Epidermal melanocyte (primary cell): ENCODE measurements around the gene SLC39A1.
"Not testable (repeated sequence)": the region's sequence is repeated elsewhere in the genome, so short reads cannot be mapped to it uniquely, and the experiment has no call there.

Experiments
- DNase-seq: peaks from one replicate; pipeline ENCODE4 v3.0.0; 2011; ENCODE audit warnings: low spot score; ENCODE audit not compliant: insufficient read length

Gene SLC39A1

DNA sequence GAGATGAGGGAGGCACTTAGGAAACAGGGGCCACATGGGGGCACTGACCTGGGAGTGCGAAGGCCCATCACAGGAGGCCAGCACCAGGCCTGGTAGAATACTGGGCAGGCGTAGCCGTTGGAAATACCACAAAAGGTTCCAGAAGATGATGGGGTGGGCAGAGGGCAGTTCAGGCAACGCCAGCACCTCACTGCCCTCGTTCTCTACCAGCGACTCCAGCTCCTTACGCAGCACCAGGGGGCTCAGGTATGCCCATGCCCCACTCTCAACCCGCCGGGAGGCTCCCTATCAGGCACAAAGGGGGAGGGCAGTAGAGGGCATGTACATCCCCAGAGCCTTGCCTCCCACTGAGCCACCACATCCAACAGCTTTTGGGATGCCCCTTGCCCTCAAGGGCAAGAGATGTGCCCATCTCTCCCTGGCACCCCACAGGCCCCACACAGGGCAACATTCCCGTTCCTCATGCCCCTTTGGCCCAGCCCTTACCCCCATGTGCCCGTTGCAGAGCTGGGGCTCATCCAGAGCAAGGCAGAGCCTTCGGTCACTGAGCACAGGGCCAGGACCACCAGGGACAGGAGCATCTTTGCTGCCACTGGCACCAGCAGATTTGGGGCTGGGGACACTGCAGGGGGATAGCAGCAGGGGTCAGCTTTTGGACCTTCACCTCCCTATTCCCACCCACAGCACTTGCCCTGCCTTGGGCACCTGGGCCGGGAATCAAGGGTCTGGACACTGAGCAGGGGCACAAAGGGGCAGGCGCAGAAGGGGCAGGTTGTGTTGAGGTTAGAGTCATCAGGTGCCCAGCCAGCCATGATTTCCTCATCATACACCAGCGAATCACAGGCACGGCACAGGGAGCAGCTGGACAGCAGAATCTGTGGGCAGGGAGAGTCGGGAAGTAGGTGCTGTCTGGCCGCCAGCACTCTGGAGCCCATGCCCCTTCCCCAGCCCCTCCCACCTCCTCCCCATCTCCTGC is 30.9 kb downstream of the SLC39A1 start:
- DNase-seq = peak; percentile 3

DNA sequence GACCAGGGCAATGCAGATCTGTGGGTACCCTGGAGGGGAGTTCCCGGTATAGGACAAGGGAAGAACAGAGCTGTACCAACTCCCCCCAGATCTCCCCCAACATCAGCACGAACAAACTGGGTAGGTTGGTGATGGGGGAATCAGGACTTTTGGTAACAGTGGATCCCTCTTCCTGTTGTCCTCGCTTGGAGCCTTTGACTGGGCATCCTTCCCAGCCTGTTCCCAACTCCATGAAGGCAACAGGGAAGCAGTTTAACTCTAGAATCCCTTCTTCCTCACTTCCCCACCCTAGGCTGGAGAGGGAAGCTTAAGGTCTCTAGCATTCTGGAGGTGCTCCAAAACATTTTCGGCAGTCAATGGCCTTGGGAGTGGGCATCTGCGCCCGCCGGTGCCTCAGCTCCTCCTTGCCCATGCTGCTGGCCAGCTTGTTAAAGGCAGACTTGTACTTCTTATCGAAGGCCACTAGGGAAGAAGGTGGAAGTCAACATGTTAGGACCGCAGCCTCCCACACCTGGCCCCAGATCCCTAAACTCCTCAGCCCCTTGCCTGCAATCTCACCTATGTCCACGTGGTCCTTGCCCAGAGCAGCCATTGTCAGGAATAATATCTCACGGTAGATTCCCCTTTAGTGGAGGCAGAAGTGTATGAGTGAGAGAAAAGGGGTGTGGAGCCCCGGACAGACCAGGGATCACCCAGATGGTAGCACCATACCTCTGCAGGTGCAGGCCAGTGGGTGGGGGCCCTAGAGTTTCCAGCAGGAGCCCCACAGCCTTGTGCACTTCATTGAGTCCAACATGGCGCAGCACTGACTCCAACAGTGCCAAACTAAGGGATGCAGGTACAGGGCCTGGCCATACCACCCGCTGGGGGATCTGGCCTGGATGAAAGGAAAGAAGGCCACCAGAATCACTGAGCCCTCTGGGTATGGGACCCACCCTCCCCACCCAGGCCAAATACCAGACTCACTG is 33.1 kb downstream of the SLC39A1 start:
- no peak for DNase-seq

DNA sequence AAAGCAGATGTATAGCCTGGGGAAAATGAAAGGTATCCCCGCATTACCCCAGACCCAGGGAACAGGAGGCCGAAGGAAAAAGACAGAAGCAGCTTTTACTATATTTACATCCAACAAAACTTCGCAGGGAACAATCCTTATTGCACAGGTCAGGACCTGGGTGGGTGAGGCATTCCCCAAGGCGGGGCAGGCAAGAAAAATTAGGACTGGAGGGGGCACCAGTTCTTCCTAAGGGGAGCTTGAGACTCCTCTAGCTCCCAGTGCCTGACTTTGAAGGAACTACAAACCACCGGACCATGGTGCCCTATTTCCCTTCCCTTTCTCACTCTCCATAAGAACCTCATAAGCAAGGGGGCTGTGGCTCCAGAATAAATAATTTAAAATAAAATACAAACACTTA is 33.9 kb downstream of the SLC39A1 start:
- no peak for DNase-seq

DNA sequence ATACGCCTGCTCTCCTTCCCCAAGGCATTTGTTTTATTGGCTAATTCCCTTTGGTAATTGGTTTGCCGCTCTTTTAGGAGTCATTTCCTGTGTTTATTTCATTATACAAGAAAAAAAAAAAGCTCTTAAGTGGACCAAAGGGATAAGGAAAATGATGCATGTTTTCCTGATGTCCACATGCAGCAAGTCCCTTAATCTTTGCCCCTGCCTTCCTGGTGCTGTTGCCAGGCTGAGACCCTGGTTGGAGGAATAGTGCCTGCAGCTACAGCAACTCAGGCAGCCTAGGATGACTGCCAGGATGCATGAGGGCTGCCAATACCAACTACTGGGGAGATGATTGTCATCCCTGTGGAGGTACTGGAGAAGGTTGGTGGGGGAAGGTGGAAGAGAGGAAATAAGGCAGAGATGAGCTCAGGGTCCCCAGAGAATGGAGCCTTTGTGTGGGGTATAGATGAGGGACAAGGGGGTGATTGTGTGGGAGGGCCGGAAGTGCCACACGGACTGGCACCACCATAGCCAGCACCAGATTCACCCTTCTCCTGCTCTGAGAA is 34.5 kb downstream of the SLC39A1 start:
- DNase-seq = peak; percentile 80

DNA sequence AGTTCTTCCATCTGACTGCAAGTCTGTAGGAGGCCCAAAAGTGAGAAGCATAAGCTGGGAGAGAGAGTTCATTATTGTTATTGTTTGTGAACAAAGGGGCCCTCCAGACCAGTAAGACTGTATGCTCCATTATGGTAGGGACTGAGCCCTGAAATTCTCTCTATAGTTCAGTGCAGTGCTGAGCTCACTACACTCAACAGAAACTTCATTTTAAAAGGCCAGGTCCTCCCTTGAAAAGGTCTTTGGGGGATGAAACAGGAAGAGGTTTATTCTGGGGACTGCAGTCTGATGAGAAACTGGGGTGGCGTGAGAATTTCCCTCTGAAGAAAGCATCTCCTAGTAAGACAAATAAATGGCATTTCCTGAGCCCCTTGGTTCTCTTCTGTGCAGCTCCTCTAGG is 35.1 kb downstream of the SLC39A1 start:
- no peak for DNase-seq

DNA sequence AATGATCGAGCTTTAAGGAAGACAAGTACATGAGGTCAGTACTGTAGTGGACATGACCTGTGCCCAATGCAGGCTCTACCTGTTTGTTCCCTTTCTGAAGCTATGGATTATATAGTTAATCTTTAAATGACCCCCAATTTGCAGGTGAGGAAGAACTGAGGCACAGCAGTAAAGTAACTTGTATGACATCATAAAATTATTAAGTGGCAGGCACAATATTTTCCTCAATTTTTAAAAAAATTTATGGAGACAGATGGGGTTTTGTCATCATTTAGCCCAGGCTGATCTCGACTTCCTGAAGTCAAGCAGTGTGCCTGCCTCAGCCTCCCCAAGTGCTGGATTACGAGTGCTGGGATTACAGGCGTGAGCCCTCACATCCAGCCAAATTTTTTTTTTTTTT is 36.9 kb downstream of the SLC39A1 start:
- no peak for DNase-seq

DNA sequence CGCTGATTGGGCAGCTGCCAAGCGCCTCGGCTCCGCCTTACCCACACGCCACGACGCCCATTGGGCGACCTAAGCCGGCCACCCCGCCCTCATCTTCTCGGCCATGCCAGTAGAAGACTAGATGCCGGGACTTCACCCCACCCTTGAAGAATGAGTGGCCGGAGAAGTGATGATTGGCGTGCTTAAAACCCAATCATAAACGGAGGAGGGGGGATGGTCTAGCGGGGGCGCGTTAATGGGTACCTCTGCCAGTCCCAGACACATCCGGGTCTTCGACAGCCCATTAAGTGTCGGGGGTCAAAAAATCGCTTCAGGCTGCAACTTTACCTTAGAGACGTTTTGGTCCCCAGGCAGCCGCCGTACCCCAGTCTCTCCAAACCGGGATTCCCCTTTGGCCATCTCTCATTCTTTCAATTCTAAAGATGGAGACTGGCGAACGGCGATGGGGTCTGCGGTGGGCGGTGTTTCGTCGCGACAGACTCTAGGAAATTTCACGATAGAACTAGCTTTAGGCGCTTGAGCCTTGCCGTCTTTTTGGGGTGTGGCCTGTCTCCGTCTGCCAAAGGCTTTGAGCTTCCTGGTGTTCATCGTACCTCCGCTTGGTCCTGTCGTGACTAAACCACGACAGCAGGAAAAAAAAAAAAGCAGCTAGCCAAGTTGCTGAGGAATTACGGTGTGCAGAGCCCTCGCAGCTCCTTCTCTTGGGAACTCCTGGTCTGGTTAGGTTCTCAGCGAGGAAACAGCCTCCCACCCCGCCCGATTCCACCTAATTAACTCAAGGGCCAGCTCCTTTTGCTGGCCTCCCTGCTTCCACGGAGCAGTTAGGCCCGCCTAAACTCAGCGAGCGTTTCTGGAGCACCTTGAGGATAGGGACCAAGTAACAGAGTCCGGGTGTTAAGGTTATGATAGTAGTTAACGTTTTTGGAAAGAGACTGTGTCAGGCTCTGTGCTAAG is 40.1 kb downstream of the SLC39A1 start, which contains the start of gene GATAD2B:
Gene GATAD2B (minus strand): TSS at position 1 of the 954 bp plus-strand sequence. CDS start 94,625 bp downstream, outside the sequence.
- DNase-seq = peak; percentile 98

DNA sequence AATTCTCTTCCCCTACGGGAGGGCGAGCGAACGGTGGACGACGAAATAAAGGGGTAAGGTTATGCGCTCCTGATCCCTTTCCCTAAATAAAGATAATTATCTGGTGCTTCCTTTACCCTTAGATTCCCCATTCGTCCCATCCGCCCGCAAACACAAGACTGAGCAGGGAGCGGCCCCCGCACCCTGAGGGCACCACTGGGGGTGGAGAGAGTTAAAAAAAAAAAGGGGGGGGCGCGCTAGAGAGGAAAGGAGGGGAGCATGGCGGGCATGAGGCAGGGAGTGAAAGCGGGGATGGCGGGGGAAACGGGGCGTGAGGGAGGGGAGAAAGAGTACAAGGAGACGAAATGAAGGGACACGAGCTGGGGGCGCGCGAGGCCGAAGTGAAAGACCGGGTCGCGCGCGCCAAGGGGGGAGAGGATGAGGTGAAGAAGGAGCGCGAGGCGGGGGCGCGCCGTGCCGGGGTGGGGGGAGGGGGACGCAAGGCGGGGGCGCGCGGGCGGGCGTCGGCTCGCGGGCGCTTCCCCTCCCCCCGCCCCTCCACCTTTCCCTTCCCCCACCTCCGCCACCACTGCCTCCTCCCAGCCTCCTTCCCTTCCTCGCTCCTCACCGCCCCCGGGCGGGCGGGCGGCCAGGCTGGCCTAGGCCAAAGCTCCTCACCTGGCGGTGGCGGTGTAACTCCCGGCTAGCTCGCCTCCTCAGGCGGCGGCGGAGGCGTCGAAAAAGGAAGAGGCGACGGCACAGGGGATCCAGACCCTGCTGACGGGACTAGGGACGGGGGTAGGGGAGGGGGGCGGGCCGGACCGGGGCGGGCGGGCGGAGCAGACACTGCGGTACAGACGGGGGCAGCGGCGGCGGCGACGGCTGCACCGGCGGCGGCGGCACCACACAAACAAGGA is 41.0 kb downstream of the SLC39A1 start:
- DNase-seq = peak; percentile 18

DNA sequence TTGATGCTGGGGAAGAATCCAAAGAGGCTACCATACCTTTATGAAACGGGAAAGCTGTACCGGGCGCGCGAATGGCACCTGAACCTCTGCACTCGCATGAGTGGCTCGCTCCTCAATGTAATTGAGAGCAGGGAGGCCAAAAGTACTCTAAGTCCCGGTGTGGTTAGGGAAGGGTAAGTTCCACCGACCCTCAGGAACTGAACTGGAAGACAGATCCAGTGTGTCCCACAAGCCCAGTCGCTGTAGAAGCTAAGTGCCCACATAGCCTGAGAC is 41.6 kb downstream of the SLC39A1 start:
- no peak for DNase-seq

DNA sequence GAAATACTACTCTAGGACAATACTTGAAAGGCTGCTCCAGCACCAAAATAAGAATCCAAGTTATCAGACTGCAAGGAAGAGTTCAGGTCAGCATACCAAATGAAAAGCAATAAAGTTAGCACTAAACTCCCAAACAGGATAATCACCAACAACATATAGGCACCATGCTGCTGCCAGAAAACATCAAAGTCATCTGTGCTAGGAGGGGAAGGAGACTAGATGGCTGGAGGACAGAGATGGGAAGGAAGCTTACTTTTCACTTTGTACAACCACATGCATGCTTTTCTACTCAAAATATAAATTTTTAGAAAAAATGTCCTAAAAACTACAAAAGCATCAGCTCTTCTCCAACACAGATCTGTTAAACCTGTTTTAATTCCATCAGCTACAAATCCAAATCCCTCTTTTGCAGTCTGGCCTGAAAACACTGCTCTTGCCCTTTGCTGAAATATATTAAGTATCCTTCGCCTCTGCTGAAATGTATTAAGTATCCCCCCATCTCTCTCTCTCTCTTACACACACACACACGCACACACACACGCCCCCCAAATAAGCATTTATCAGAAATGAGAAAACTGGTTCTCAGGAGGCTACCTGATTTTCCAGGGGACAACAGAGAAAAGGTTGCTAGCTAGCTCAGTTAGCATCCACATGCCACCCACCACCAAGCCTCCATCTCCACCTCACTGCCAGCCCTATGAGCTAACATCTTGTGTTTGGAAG is 42.1 kb downstream of the SLC39A1 start:
- DNase-seq = peak; percentile 10

DNA sequence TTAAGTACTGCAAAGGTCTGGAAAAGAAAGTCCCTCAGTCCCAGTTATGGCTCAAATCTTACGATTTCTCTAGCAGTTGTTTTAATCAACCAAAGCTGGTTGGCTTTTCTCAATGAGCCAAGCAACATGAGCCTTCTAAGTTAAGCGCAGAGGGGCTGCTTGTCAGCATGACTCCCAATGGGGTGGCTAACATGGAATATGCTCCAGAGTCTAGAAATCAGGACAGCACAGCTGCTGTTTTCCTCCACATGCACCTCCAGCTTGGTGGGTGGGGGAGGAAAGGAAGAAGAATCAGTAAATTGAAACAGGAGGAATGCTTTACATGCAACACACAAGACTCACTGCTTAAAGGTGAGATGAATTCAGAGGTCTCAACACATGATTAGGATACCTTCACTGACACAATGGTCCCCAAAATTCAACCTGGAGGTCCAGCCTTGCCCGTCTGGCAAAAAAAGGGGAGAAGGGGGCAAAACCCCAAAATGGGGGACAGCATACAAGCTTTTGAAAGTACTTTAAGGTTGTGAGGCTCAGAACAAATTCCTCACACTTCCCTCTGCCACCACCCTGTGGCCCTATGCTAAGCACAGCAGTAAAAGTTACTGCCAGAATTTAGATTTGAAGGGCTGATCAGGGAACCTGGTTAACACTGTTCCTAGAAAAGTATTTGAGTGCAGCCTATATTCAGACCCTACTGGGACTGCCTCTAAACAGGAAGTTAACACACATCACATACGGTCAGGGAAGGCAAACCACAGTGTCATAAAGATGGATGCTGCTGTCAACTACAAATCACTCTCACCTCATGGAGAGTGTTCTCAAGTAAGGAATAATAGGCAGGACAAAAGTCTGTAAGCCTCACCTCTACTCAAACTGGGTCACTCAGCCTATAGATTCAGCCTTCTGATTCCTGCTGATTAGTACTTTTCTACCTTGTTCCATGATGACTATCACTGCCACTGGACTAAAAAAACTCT is 43.2 kb downstream of the SLC39A1 start:
- DNase-seq = peak; percentile 13

DNA sequence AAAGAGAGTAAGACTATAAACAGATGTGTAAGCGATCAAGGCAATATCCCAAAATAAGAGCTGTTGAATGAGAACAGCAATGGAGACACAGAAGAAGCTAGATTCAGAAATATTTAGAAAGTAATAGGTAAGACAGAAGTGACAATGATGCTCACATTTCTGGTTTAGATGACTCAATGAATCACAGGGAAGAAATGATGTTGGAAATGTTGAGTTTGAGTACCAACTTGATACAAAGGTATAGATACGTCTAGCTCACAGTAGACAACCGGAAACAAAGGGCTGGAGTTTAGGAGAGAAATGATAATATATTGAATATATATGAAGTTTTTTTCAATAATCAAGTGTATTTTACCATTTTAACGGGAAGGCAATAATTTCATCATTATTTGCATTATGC is 47.0 kb downstream of the SLC39A1 start:
- no peak for DNase-seq

DNA sequence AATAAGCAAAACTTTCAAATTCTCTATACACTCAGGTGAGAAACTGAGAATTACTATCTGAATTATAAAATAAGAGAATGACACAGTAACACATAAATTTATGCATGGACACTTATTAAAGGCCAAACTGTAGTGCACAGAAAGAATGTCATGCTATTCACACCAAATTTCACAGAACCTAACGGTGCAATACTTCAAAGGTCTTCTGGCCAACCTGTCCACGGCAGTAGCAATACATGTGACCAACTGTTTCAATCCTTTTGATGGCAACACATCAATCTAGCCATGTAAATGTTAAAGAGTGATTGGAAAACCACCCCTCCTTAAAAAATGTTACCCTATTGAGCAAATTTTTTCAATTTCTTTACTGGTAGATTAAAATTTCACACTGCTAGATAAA is 51.0 kb downstream of the SLC39A1 start:
- no peak for DNase-seq

DNA sequence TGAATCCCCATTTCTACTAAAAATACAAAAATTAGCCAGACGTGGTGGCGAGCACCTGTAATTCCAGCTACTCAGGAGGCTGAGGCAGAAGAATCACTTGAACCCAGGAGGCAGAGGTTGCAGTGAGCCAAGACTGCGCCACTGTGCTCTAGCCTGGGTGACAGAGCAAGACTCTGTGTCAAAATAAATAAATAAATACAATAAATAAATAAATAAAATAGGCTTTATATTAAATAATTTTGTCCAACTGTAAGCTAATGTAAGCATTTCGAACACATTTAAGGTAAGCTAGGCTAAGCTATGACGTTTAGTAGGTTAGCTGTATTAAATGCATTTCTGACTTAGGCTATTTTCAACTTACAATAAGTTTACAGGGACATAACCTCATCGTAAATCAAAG is 52.8 kb downstream of the SLC39A1 start:
- not testable (repeated sequence) for DNase-seq
